H1 (cell line): ENCODE results near the gene AHCY. TPM values are rescaled to one million over a fixed set of nuclear protein-coding genes. Genes with fewer than 3 reads are reported as not detected.

ENCODE experiments used
- CTCF ChIA-PET: fragments of 300-600 bp; sonication (Branson Sonifier 250); formaldehyde crosslinking; loops from one replicate; lab custom pipeline; 2021; ENCODE audit not compliant: partially characterized antibody; lab: Charles Lee
- POLR2A ChIA-PET: fragments of 300-600 bp; sonication (Branson Sonifier 250); formaldehyde crosslinking; loops from one replicate; lab custom pipeline; 2021; ENCODE audit warnings: inconsistent platforms; ENCODE audit not compliant: partially characterized antibody; lab: Charles Lee
- DNase-seq, 2 experiments: peaks; one replicate each; pipeline versions ENCODE4 v3.0.0 to v3.0.0-alpha.2; 2010 to 2022; ENCODE audit warnings: low spot score in 2 of 2, low read depth in 1 of 2, mixed read lengths in 1 of 2
- FAIRE-seq: peaks from 2 replicates; lab custom pipeline; 2011; peaks lifted over from hg19 to GRCh38; lab: Jason Lieb, UNC
- H2AFZ ChIP-seq: 2 replicates; pipeline ENCODE4 v1.8.1; 2012; ENCODE audit warnings: low read length, inconsistent platforms
- H2AK5ac ChIP-seq: 2 replicates; pipeline ENCODE4 v1.6.1; 2013; ENCODE audit warnings: low read depth, low read length
- H2BK120ac ChIP-seq: replicated peaks from 2 replicates; pipeline ENCODE3; 2013; ENCODE audit warnings: low read depth, low read length, inconsistent platforms
- H2BK12ac ChIP-seq: 2 replicates; pipeline ENCODE4 v1.6.1; 2013; ENCODE audit warnings: low read depth, low read length
- H2BK15ac ChIP-seq: 2 replicates; pipeline ENCODE4 v1.6.1; 2013; ENCODE audit warnings: low read length
- H2BK20ac ChIP-seq: 2 replicates; pipeline ENCODE4 v1.6.1; 2013; ENCODE audit warnings: low read length
- H2BK5ac ChIP-seq: 2 replicates; pipeline ENCODE4 v1.6.1; 2013; ENCODE audit warnings: low read depth, low read length
- H3K14ac ChIP-seq: 2 replicates; pipeline ENCODE4 v1.6.1; 2013; ENCODE audit warnings: inconsistent platforms; ENCODE audit not compliant: insufficient read length
- H3K18ac ChIP-seq: 2 replicates; pipeline ENCODE4 v1.6.1; 2013; ENCODE audit warnings: low read length; ENCODE audit errors: extremely low read depth
- H3K23ac ChIP-seq: 2 replicates; pipeline ENCODE4 v1.6.1; 2013; ENCODE audit warnings: inconsistent platforms; ENCODE audit not compliant: insufficient read length
- H3K23me2 ChIP-seq: 2 replicates; pipeline ENCODE4 v1.6.1; 2013; ENCODE audit warnings: low read depth, low read length
- H3K27ac ChIP-seq: 2 replicates; pipeline ENCODE4 v1.6.1; 2011; ENCODE audit warnings: low read depth, low read length, inconsistent platforms
- H3K27me3 ChIP-seq, 4 experiments: replicated peaks in 1 of 4; 1 replicate in 1 of 4; 2 replicates in 3 of 4; pipeline versions ENCODE4 v1.6.1 to v1.8.1; 2011 to 2013; ENCODE audit warnings: low read length in 3 of 4, mild to moderate bottlenecking in 3 of 4, inconsistent platforms in 2 of 4, mixed read lengths in 2 of 4, moderate library complexity in 1 of 4; ENCODE audit not compliant: control insufficient read depth in 3 of 4, insufficient read depth in 3 of 4; ENCODE audit errors: extremely low read depth in 1 of 4
- H3K36me3 ChIP-seq, 4 experiments: 2 replicates each; pipeline versions ENCODE4 v1.6.1 to v1.8.1; 2011 to 2013; ENCODE audit warnings: mild to moderate bottlenecking in 4 of 4, low read length in 3 of 4, moderate library complexity in 2 of 4, control low read depth in 1 of 4, inconsistent platforms in 1 of 4; ENCODE audit not compliant: insufficient read depth in 4 of 4, control insufficient read depth in 2 of 4
- H3K4ac ChIP-seq: replicated peaks from 2 replicates; pipeline ENCODE3; 2013; ENCODE audit warnings: low read length, low read depth, mixed read lengths, inconsistent platforms; ENCODE audit not compliant: insufficient read length
- H3K4me1 ChIP-seq, 4 experiments: replicated peaks in 1 of 4; 1 replicate in 1 of 4; 2 replicates in 3 of 4; pipeline versions ENCODE4 v1.6.1 to v1.8.1; 2011 to 2013; ENCODE audit warnings: low read length in 3 of 4, inconsistent platforms in 2 of 4, mixed read lengths in 1 of 4; ENCODE audit not compliant: insufficient read depth in 4 of 4, control insufficient read depth in 3 of 4
- H3K4me2 ChIP-seq, 2 experiments: 2 replicates each; pipeline versions ENCODE4 v1.6.1 to v1.8.1; 2011 to 2013; ENCODE audit warnings: low read depth in 2 of 2, low read length in 2 of 2, control low read depth in 1 of 2, inconsistent platforms in 1 of 2, mild to moderate bottlenecking in 1 of 2; ENCODE audit not compliant: insufficient read depth in 1 of 2
- H3K4me3 ChIP-seq, 4 experiments: fragments of 200-600, 300-600 bp in 1 of 4; sonication (generic), shearing (Covaris generic), sonication (Bioruptor Twin) in 1 of 4; 2 replicates each; pipeline versions ENCODE4 v1.5.1 to v1.8.1; 2011 to 2016; ENCODE audit warnings: low read length in 4 of 4, low read depth in 3 of 4, control low read depth in 2 of 4, inconsistent platforms in 2 of 4, mild to moderate bottlenecking in 2 of 4, mixed read lengths in 1 of 4, moderate library complexity in 1 of 4; ENCODE audit not compliant: insufficient read depth in 2 of 4; ENCODE audit errors: extremely low read depth in 1 of 4
- H3K56ac ChIP-seq: replicated peaks from 2 replicates; pipeline ENCODE3; 2013; ENCODE audit warnings: low read depth, mild to moderate bottlenecking, mixed read lengths, low read length, inconsistent platforms; ENCODE audit not compliant: insufficient read length
- H3K79me1 ChIP-seq: 2 replicates; pipeline ENCODE4 v1.6.1; 2013; ENCODE audit warnings: low read depth, low read length, control low read depth
- H3K79me2 ChIP-seq, 2 experiments: 2 replicates each; pipeline versions ENCODE4 v1.6.1 to v1.8.1; 2012 to 2013; ENCODE audit warnings: low read length in 2 of 2, mild to moderate bottlenecking in 2 of 2, inconsistent platforms in 1 of 2; ENCODE audit not compliant: insufficient read depth in 2 of 2, control insufficient read depth in 1 of 2
- H3K9ac ChIP-seq, 4 experiments: replicated peaks in 1 of 4; 1 replicate in 1 of 4; 2 replicates in 3 of 4; pipeline versions ENCODE4 v1.6.1 to v1.8.1; 2011 to 2013; ENCODE audit warnings: low read depth in 3 of 4, low read length in 3 of 4, control low read depth in 2 of 4, mild to moderate bottlenecking in 2 of 4, moderate library complexity in 2 of 4, inconsistent platforms in 1 of 4; ENCODE audit errors: extremely low read depth in 1 of 4
- H3K9me3 ChIP-seq, 2 experiments: 2 replicates each; pipeline versions ENCODE4 v1.6.1 to v1.8.1; 2012 to 2013; ENCODE audit warnings: mild to moderate bottlenecking in 2 of 2, moderate library complexity in 2 of 2, control low read depth in 1 of 2, inconsistent platforms in 1 of 2, low read depth in 1 of 2, low read length in 1 of 2, mixed read lengths in 1 of 2; ENCODE audit not compliant: insufficient read depth in 2 of 2
- H4K20me1 ChIP-seq, 2 experiments: replicated peaks in 1 of 2; 2 replicates each; pipeline versions ENCODE3 to v1.8.1; 2011 to 2013; ENCODE audit warnings: inconsistent platforms in 2 of 2, low read length in 2 of 2, mild to moderate bottlenecking in 1 of 2; ENCODE audit not compliant: insufficient read depth in 2 of 2, control insufficient read depth in 1 of 2
- H4K5ac ChIP-seq: 2 replicates; pipeline ENCODE4 v1.6.1; 2013; ENCODE audit warnings: low read length, low read depth, mixed read lengths, inconsistent platforms; ENCODE audit not compliant: insufficient read length
- H4K8ac ChIP-seq: 2 replicates; pipeline ENCODE4 v1.8.0; 2013; ENCODE audit warnings: mild to moderate bottlenecking, moderate library complexity, low read length, inconsistent platforms; ENCODE audit not compliant: insufficient read depth; ENCODE audit errors: extremely low read depth
- H4K91ac ChIP-seq: replicated peaks from 2 replicates; pipeline ENCODE3; 2013; ENCODE audit warnings: low read length, mixed read lengths, inconsistent platforms; ENCODE audit not compliant: insufficient read length
- ATF2 ChIP-seq: IDR thresholded peaks from 2 replicates; pipeline ENCODE4 v1.6.1; 2012; ENCODE audit warnings: low read length, inconsistent platforms
- ATF3 ChIP-seq: IDR thresholded peaks from 2 replicates; pipeline ENCODE4 v1.6.1; 2011; ENCODE audit warnings: low read depth, mild to moderate bottlenecking, low read length; ENCODE audit not compliant: insufficient read depth
- BRCA1 ChIP-seq: IDR thresholded peaks from 2 replicates; pipeline ENCODE4 v1.6.1; 2012; ENCODE audit warnings: low read depth, low read length, improper control_type of control experiment
- CHD2 ChIP-seq: IDR thresholded peaks from 2 replicates; pipeline ENCODE4 v1.6.1; 2012; ENCODE audit warnings: low read length, improper control_type of control experiment
- HDAC2 ChIP-seq, 2 experiments: fragments of 300-600 bp in 1 of 2; sonication (generic) in 1 of 2; IDR thresholded peaks; 2 replicates each; pipeline ENCODE4 v1.6.1; 2011 to 2012; ENCODE audit warnings: low read depth in 2 of 2, low read length in 2 of 2, mild to moderate bottlenecking in 2 of 2, moderate library complexity in 2 of 2, borderline replicate concordance in 1 of 2, inconsistent platforms in 1 of 2
- MAX ChIP-seq: IDR thresholded peaks from 2 replicates; pipeline ENCODE4 v1.6.1; 2012; ENCODE audit warnings: inconsistent platforms
- POLR2A ChIP-seq, 2 experiments: IDR thresholded peaks; 1 replicate in 1 of 2; 2 replicates in 1 of 2; pipeline ENCODE4 v1.6.1; 2011; ENCODE audit warnings: low read depth in 2 of 2, low read length in 2 of 2, mild to moderate bottlenecking in 2 of 2; ENCODE audit errors: control extremely low read depth in 1 of 2
- POU5F1 ChIP-seq: IDR thresholded peaks from 2 replicates; pipeline ENCODE4 v1.6.1; 2011; ENCODE audit warnings: low read depth, mild to moderate bottlenecking, low read length, moderate library complexity
- SRF ChIP-seq: IDR thresholded peaks from 2 replicates; pipeline ENCODE4 v1.6.1; 2011; ENCODE audit warnings: mild to moderate bottlenecking, low read depth, low read length, moderate library complexity
- TBP ChIP-seq: IDR thresholded peaks from 2 replicates; pipeline ENCODE4 v1.6.1; 2011; ENCODE audit warnings: low read depth, low read length, improper control_type of control experiment
- WGBS, 2 experiments: shearing (Covaris generic) in 1 of 2; methylation state at CpG; one replicate each; pipeline versions ENCODE4 v1.1.6 to v1.1.7; 2013 to 2015; ENCODE audit warnings: low lambda C conversion rate in 2 of 2, mixed read lengths in 2 of 2, inconsistent platforms in 1 of 2, low coverage in 1 of 2, missing lambda C conversion rate in 1 of 2; ENCODE audit not compliant: insufficient replicate concordance in 2 of 2, insufficient coverage in 1 of 2, insufficient read length in 1 of 2; ENCODE audit errors: extremely low coverage in 1 of 2, missing lambda C conversion rate in 1 of 2; 5-methylcytosine and 5-hydroxymethylcytosine counted together
- polyA plus RNA-seq, 7 experiments: library from polyadenylated mRNA; depleted of rRNA in 3 of 7; stranded (reverse) in 5 of 7; unstranded in 2 of 7; fragments of >200 nt in 5 of 7; fragments of 200-250 nt in 2 of 7; gene quantifications; 1 replicate in 5 of 7; 2 replicates in 1 of 7; 4 replicates in 1 of 7; pipeline versions ENCODE4 v1.2.1 to v1.2.3, GENCODE V29; 2011 to 2013; ENCODE audit warnings: missing spikeins in 2 of 7, mixed read lengths in 2 of 7
- total RNA-seq: library from RNA; stranded (reverse); fragmentation: NEBNext Ultra II Directional; extraction: Animal tissue kit (Norgen Biotek cat#: 25700); gene quantifications from 2 replicates; pipeline ENCODE4 v1.2.1, GENCODE V29; 2021

AHCY gene
- total and polyA plus RNA-seq, 2 of the 8 experiments (the other 6 are each of a cell fraction or from before 2014, with no cell fraction given), result 404 to 638 TPM

- no peak for DNase-seq
- ChIA-PET POLR2A (interaction anchor here (0.8 to 1.6 kb wide), 3 partner anchors 9 to 34 kb away, joined by 3 read pairs; no protein-coding TSS in a partner anchor), CTCF (interaction anchor here (1.4 to 1.6 kb wide), 3 partner anchors 22 to 72 kb away, joined by 3 to 6 read pairs (median 3); partner anchors contain the start of gene ASIP)
- Histone ChIP-seq H4K91ac (no peak overlapping the region), H3K79me2 (no peaks in the 10 kb centered on the region), H3K23ac (no peak overlapping the region), H2AFZ (no peak overlapping the region), H3K9ac (no peak overlapping the region), H3K4me3 (no peak overlapping the region), H2BK12ac (no peak overlapping the region), H3K14ac (no peak overlapping the region), H2BK20ac (no peak overlapping the region), H3K79me1 (no peaks in the 10 kb centered on the region), H3K18ac (no peak overlapping the region), H2BK120ac (no peak overlapping the region), H4K5ac (no peak overlapping the region), H3K27ac (no peak overlapping the region), H3K4ac (no peak overlapping the region), H3K23me2 (no peaks in the 10 kb centered on the region), H3K27me3 (no peaks in the 10 kb centered on the region), H3K56ac (no peak overlapping the region), H3K4me1 (no peaks in the 10 kb centered on the region), H2AK5ac (no peak overlapping the region), H4K8ac (no peak overlapping the region), H3K36me3 (no peaks in the 10 kb centered on the region), H3K9me3 (no peaks in the 10 kb centered on the region), H2BK5ac (no peak overlapping the region), H3K4me2 (no peak overlapping the region), H4K20me1 (no peaks in the 10 kb centered on the region), H2BK15ac (no peak overlapping the region)
- no peak for FAIRE-seq
- WGBS, 2 experiments, result 85% methylated on average over 9 of the region's 9 CpGs; no CpG with 5 or more reads in 1 of the 2 experiments
- TF ChIP-seq ATF2 (no peak), MAX (no peak), BRCA1 (no peak), POLR2A (IDR thresholded peaks at IDR 0.05; ENCODE audit: control extremely low read depth in 1 of 2, low read depth in 2 of 2, low read length in 2 of 2) (no peak), HDAC2 (IDR thresholded peaks at IDR 0.05; ENCODE audit: borderline replicate concordance in 1 of 2, low read depth in 2 of 2, low read length in 2 of 2) (no peak), TBP (no peak), SRF (no peak), ATF3 (no peak), CHD2 (no peak), POU5F1 (no peak)
Measured at GRCh38 chr20:34262488-34263288, 40.5 kb downstream of the AHCY start.
